ENCODE results near the gene ZNF484.
"Not testable (repeated sequence)": the region's sequence is repeated elsewhere in the genome, so short reads cannot be mapped to it uniquely, and the experiment has no call there.

The ZNF484 gene

GRCh38 chr9:92877531-92878430, at the start of gene ZNF484:
TSS of gene ZNF484 (minus strand) at chr9:92878038. CDS start at chr9:92875029, 3,009 bp downstream.
- DNase-seq (ENCODE audit: low read depth in 4 of 4, low spot score in 1 of 4): peak; percentile 94 to 97 (median 95)

GRCh38 chr9:92920437-92920836, 42.6 kb upstream of the ZNF484 start:
- no peak for DNase-seq (ENCODE audit: low read depth in 4 of 4, low spot score in 1 of 4)

- DNase-seq (ENCODE audit: low read depth in 4 of 4, low spot score in 1 of 4): no peak
Measured at GRCh38 chr9:92917176-92917800, 39.5 kb upstream of the ZNF484 start.

- DNase-seq (ENCODE audit: low read depth in 4 of 4, low spot score in 1 of 4): no peak
Measured at GRCh38 chr9:92911511-92912475, 34.0 kb upstream of the ZNF484 start.

GRCh38 chr9:92905137-92905536, 27.3 kb upstream of the ZNF484 start:
- DNase-seq (ENCODE audit: low read depth in 4 of 4, low spot score in 1 of 4): not testable (repeated sequence)

GRCh38 chr9:92897323-92897722, 19.5 kb upstream of the ZNF484 start:
- no peak for DNase-seq (ENCODE audit: low read depth in 4 of 4, low spot score in 1 of 4)

GRCh38 chr9:92895812-92896436, 18.1 kb upstream of the ZNF484 start:
- DNase-seq (ENCODE audit: low read depth in 4 of 4, low spot score in 1 of 4): no peak

GRCh38 chr9:92894711-92895362, 17.0 kb upstream of the ZNF484 start:
- no peak for DNase-seq (ENCODE audit: low read depth in 4 of 4, low spot score in 1 of 4)

GRCh38 chr9:92893916-92894610, 16.2 kb upstream of the ZNF484 start:
- not testable (repeated sequence) for DNase-seq (ENCODE audit: low read depth in 4 of 4, low spot score in 1 of 4)

- not testable (repeated sequence) for DNase-seq (ENCODE audit: low read depth in 4 of 4, low spot score in 1 of 4)
Measured at GRCh38 chr9:92892276-92892675, 14.4 kb upstream of the ZNF484 start.

GRCh38 chr9:92890761-92891160, 12.9 kb upstream of the ZNF484 start:
- DNase-seq (ENCODE audit: low read depth in 4 of 4, low spot score in 1 of 4): no peak

- no peak for DNase-seq (ENCODE audit: low read depth in 4 of 4, low spot score in 1 of 4)
Measured at GRCh38 chr9:92887880-92888338, 10.1 kb upstream of the ZNF484 start.

- not testable (repeated sequence) for DNase-seq (ENCODE audit: low read depth in 4 of 4, low spot score in 1 of 4)
Measured at GRCh38 chr9:92886846-92887610, 9.2 kb upstream of the ZNF484 start.

- not testable (repeated sequence) for DNase-seq (ENCODE audit: low read depth in 4 of 4, low spot score in 1 of 4)
Measured at GRCh38 chr9:92883666-92884405, 6.0 kb upstream of the ZNF484 start.

- DNase-seq (ENCODE audit: low read depth in 4 of 4, low spot score in 1 of 4): no peak
Measured at GRCh38 chr9:92882276-92882675, 4.4 kb upstream of the ZNF484 start.

- no peak for DNase-seq (ENCODE audit: low read depth in 4 of 4, low spot score in 1 of 4)
Measured at GRCh38 chr9:92875373-92875772, 2.5 kb downstream of the ZNF484 start.

- no peak for DNase-seq (ENCODE audit: low read depth in 4 of 4, low spot score in 1 of 4)
Measured at GRCh38 chr9:92870289-92870688, 7.5 kb downstream of the ZNF484 start.

- DNase-seq (ENCODE audit: low read depth in 4 of 4, low spot score in 1 of 4): not testable (repeated sequence)
Measured at GRCh38 chr9:92866600-92866999, 11.2 kb downstream of the ZNF484 start.

Measured in stimulated activated CD4-positive, alpha-beta T cell treated with anti-CD3 and anti-CD28 coated beads, Interleukin-1b, Interleukin-23, amount 100 ng/mL, for 24 hours (primary cell).